Vagina (tissue), 2 donors: ENCODE results near the gene HBG2. TPM values are rescaled to one million over a fixed set of nuclear protein-coding genes. Genes with fewer than 3 reads are reported as not detected.

Experiments
- DNase-seq, 2 donors: peaks; one replicate each; pipeline ENCODE4 v3.0.0-alpha.2; 2017; ENCODE audit errors: extremely low spot score in 2 of 2
- H3K27ac ChIP-seq: fragments of 200-600 bp; sonication (generic); one replicate; pipeline ENCODE4 v1.5.1; 2019
- H3K27me3 ChIP-seq: fragments of 200-600 bp; sonication (generic); one replicate; pipeline ENCODE4 v1.5.1; 2019
- H3K36me3 ChIP-seq, 2 donors: fragments of 200-600 bp; sonication (generic); one replicate each; pipeline ENCODE4 v1.5.1; 2017 to 2019
- H3K4me1 ChIP-seq: fragments of 200-600 bp; sonication (generic); one replicate; pipeline ENCODE4 v1.5.1; 2019
- H3K4me3 ChIP-seq, 2 donors: fragments of 200-600 bp; sonication (generic); 1 replicate in 1 of 2; 2 replicates in 1 of 2; pipeline ENCODE4 v1.5.1; 2016 to 2019
- H3K9me3 ChIP-seq: fragments of 200-600 bp; sonication (generic); one replicate; pipeline ENCODE4 v1.5.1; 2019
- CTCF ChIP-seq, 3 experiments: fragments of 450-650 bp in 2 of 3; fragments of 200-600 bp in 1 of 3; sonication (generic) in 1 of 3; IDR thresholded peaks; one replicate each; pipeline ENCODE4 v1.5.1; 2017 to 2019; ENCODE audit warnings: antibody characterized with exemption in 3 of 3, mild to moderate bottlenecking in 2 of 3, moderate library complexity in 2 of 3
- POLR2A ChIP-seq, 2 donors: fragments of 450-650 bp; IDR thresholded peaks; one replicate each; pipeline ENCODE4 v1.6.1; 2017; ENCODE audit warnings: antibody characterized with exemption in 2 of 2, mild to moderate bottlenecking in 2 of 2, moderate library complexity in 2 of 2
- POLR2AphosphoS5 ChIP-seq, 2 donors: sonication (generic); formaldehyde crosslinking; IDR thresholded peaks; one replicate each; pipeline ENCODE4 v1.9.0; 2017; ENCODE audit warnings: antibody characterized with exemption in 2 of 2, mild to moderate bottlenecking in 2 of 2, low read depth in 1 of 2; ENCODE audit not compliant: insufficient read depth in 1 of 2
- intact Hi-C: fragments of 100-400 bp; cut with DNase I; formaldehyde crosslinking; loops from one replicate; pipeline ENCODE4 v1.15.1; 2023
- total RNA-seq: library from RNA; depleted of rRNA; stranded (reverse); fragments of >200 nt; gene quantifications from one replicate; pipeline ENCODE4 v1.2.3, GENCODE V29; 2016

Gene HBG2
- total RNA-seq, 1 donor from 2014 or later, result not detected

DNA sequence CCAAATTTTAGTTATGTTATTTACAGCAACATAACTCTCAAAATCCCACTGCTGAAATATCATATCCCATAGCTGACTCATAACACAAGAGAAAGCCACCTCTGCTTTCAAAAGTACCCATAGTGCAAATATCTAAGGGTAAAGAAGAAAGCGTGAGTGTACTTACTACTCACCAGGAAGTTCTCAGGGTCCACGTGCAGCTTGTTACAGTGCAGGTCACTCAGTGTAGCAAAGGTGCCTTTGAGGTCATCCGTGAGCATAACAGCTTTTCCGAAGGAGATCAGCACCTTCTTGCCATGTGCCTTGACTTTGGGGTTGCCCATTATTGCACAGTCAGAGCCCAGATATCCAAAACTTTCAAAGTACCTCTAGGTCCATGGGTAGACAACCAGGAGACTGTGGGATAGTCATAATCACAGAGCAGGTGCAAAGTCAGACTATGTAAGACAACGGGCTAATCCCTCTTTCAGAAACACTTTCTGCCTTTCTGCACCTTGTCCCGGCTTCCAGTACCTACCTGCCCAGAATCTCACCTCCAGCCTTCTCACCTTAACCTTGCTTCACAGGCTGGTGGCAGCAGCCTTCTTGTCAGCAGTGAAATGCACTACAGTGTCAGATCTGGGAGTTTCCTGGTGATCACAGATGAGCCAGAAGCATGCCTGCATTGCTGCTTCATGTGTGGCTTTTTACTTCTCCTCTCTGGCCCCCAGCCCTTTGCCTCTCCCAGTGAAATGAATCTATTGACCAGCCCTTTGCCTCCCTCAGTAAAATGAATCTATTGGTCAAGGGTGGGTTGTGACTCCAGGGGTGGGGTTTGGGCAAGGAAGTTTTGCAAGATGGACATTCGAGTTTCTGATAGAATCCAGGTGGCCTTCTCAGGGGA, 11.4 kb downstream of the HBG2 start:
- Histone ChIP-seq H3K4me3 (no peak overlapping the region), H3K9me3 (no peaks in the 10 kb centered on the region), H3K27ac (no peak overlapping the region), H3K27me3 (no peaks in the 10 kb centered on the region), H3K36me3 (no peaks in the 10 kb centered on the region), H3K4me1 (no peaks in the 10 kb centered on the region)
- TF ChIP-seq CTCF (IDR thresholded peaks at IDR 0.05) (no peak), POLR2AphosphoS5 (IDR thresholded peaks at IDR 0.05; ENCODE audit: insufficient read depth in 1 of 2, low read depth in 1 of 2) (no peak), POLR2A (IDR thresholded peaks at IDR 0.05) (no peak)
- no peak for DNase-seq
- intact Hi-C loops, result no loop called here

DNA sequence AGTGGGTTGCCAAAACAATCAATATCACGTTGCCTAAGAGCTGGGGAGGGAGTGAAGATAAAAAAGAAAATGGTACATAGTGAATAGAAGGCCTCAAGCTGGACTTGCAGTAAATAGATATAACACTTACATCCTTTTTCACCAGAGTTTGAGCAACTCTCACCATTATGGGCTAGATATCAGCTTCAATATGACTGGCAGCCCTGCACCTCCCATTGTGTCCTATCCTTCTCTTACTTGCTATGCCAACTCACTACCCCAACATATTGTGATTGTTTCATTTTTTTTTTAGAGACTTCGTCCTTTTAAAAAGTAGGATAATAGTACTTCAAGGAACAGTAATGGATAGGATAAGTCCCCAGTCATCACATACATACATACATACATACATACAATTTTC, 12.4 kb downstream of the HBG2 start:
- Histone ChIP-seq H3K27me3 (no peaks in the 10 kb centered on the region), H3K9me3 (no peaks in the 10 kb centered on the region), H3K36me3 (no peaks in the 10 kb centered on the region), H3K4me3 (no peak overlapping the region), H3K27ac (no peak overlapping the region), H3K4me1 (no peaks in the 10 kb centered on the region)
- DNase-seq, result no peak
- intact Hi-C loops, result no loop called here
- TF ChIP-seq CTCF (IDR thresholded peaks at IDR 0.05) (no peak), POLR2A (IDR thresholded peaks at IDR 0.05) (no peak), POLR2AphosphoS5 (IDR thresholded peaks at IDR 0.05; ENCODE audit: insufficient read depth in 1 of 2, low read depth in 1 of 2) (no peak)

GRCh38 chr11:5241458-5241857, 13.1 kb downstream of the HBG2 start:
- H3K27ac ChIP-seq, result no peak overlapping the region
- no peaks in the 10 kb centered on the region for H3K36me3 ChIP-seq
- H3K27me3 ChIP-seq, result no peaks in the 10 kb centered on the region
- H3K4me3 ChIP-seq, result no peak overlapping the region
- no peaks in the 10 kb centered on the region for H3K4me1 ChIP-seq
- no peaks in the 10 kb centered on the region for H3K9me3 ChIP-seq
- TF ChIP-seq POLR2AphosphoS5 (IDR thresholded peaks at IDR 0.05; ENCODE audit: insufficient read depth in 1 of 2, low read depth in 1 of 2) (no peak), CTCF (IDR thresholded peaks at IDR 0.05) (no peak), POLR2A (IDR thresholded peaks at IDR 0.05) (no peak)
- DNase-seq, result no peak
- intact Hi-C loops, result no loop called here

DNA sequence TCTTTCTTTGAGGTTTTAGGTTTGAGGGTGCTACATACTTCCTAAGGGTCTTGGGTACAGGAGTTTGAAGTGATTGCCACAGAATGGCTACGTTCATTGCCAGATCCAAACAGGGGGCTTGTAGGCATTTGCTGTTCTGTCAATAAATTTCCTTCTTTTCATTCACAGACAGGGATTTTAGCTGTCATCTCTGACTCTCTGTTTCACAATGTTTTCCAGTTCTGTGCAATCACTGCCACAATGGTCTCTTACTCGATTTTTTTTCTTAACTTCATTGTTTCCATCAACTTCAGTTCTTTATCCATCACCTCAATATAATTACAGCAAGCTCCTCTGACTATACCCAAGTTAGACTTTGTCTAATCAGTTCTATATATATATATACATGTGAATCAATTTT, 14.1 kb downstream of the HBG2 start:
- Histone ChIP-seq H3K4me3 (no peak overlapping the region), H3K27me3 (no peaks in the 10 kb centered on the region), H3K4me1 (no peaks in the 10 kb centered on the region), H3K27ac (no peak overlapping the region), H3K9me3 (no peaks in the 10 kb centered on the region), H3K36me3 (no peaks in the 10 kb centered on the region)
- TF ChIP-seq POLR2AphosphoS5 (IDR thresholded peaks at IDR 0.05; ENCODE audit: insufficient read depth in 1 of 2, low read depth in 1 of 2) (no peak), POLR2A (IDR thresholded peaks at IDR 0.05) (no peak), CTCF (IDR thresholded peaks at IDR 0.05) (no peak)
- DNase-seq, result no peak
- intact Hi-C loops, result no loop called here

GRCh38 chr11:5240056-5240455, 14.5 kb downstream of the HBG2 start:
- Histone ChIP-seq H3K27me3 (no peaks in the 10 kb centered on the region), H3K4me3 (no peak overlapping the region), H3K4me1 (no peaks in the 10 kb centered on the region), H3K27ac (no peak overlapping the region), H3K36me3 (no peaks in the 10 kb centered on the region), H3K9me3 (no peaks in the 10 kb centered on the region)
- TF ChIP-seq POLR2A (IDR thresholded peaks at IDR 0.05), result no peak
- no peak for DNase-seq
- intact Hi-C loops, result no loop called here
